OCI-LY3 (cell line): ENCODE results near the gene DOCK7.

Source experiments
- EZH2phosphoT487 ChIP-seq: fragments of 200-600 bp; shearing (Covaris generic); IDR thresholded peaks from 2 replicates; pipeline ENCODE4 v1.6.1; 2018; ENCODE audit warnings: antibody characterized with exemption, mixed run types, low read depth
- TF ChIP-seq, protein P1 (sequence below): fragments of 200-600, 300-600 bp; sonication (generic); IDR thresholded peaks from 2 replicates; pipeline ENCODE4 v1.5.1; 2014; ENCODE audit warnings: antibody characterized with exemption, low read length, low read depth

DNA sequence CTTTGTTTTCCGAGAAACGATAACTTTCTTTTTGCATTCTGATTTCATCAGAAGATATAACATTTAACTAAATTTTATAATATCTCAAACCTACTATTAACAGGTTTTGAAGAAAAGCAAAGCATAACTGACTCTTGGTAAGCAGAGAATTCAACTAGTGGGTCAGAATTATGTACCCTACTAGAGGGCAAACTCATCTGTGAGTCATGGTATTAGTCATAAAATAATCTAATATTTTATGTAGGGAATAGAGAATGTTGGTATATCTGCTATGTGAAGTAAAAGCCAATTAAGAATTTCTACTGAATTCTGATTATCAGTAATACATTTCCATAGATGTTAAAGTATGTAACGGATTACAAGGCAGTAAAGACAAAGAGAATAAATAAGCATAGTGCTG lies 194.5 kb downstream of the DOCK7 start:
- no peak for TF ChIP-seq EZH2phosphoT487
- TF ChIP-seq, protein P1, sequence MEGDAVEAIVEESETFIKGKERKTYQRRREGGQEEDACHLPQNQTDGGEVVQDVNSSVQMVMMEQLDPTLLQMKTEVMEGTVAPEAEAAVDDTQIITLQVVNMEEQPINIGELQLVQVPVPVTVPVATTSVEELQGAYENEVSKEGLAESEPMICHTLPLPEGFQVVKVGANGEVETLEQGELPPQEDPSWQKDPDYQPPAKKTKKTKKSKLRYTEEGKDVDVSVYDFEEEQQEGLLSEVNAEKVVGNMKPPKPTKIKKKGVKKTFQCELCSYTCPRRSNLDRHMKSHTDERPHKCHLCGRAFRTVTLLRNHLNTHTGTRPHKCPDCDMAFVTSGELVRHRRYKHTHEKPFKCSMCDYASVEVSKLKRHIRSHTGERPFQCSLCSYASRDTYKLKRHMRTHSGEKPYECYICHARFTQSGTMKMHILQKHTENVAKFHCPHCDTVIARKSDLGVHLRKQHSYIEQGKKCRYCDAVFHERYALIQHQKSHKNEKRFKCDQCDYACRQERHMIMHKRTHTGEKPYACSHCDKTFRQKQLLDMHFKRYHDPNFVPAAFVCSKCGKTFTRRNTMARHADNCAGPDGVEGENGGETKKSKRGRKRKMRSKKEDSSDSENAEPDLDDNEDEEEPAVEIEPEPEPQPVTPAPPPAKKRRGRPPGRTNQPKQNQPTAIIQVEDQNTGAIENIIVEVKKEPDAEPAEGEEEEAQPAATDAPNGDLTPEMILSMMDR, result no peak
